D721Med (cell line): Measurements from ENCODE around the gene HLA-G.

ENCODE experiments used
- DNase-seq: peaks from one replicate; pipeline ENCODE4 v3.0.0; 2011; ENCODE audit warnings: low spot score; ENCODE audit not compliant: insufficient read length
- FAIRE-seq: peaks from 2 replicates; lab custom pipeline; 2011; peaks lifted over from hg19 to GRCh38; lab: Jason Lieb, UNC
- TF ChIP-seq, protein P1 (sequence below): IDR thresholded peaks from 2 replicates; pipeline ENCODE4 v1.5.1; 2012; ENCODE audit warnings: mild to moderate bottlenecking, control low read depth; ENCODE audit not compliant: insufficient read depth; ENCODE audit errors: missing control alignments

The HLA-G gene

DNA sequence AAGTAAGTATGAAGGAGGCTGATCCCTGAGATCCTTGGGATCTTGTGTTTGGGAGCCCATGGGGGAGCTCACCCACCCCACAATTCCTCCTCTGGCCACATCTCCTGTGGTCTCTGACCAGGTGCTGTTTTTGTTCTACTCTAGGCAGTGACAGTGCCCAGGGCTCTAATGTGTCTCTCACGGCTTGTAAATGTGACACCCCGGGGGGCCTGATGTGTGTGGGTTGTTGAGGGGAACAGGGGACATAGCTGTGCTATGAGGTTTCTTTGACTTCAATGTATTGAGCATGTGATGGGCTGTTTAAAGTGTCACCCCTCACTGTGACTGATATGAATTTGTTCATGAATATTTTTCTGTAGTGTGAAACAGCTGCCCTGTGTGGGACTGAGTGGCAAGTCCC, 2.8 kb downstream of the HLA-G start:
- FAIRE-seq (no peak), DNase-seq (no peak)
- TF ChIP-seq, protein P1, sequence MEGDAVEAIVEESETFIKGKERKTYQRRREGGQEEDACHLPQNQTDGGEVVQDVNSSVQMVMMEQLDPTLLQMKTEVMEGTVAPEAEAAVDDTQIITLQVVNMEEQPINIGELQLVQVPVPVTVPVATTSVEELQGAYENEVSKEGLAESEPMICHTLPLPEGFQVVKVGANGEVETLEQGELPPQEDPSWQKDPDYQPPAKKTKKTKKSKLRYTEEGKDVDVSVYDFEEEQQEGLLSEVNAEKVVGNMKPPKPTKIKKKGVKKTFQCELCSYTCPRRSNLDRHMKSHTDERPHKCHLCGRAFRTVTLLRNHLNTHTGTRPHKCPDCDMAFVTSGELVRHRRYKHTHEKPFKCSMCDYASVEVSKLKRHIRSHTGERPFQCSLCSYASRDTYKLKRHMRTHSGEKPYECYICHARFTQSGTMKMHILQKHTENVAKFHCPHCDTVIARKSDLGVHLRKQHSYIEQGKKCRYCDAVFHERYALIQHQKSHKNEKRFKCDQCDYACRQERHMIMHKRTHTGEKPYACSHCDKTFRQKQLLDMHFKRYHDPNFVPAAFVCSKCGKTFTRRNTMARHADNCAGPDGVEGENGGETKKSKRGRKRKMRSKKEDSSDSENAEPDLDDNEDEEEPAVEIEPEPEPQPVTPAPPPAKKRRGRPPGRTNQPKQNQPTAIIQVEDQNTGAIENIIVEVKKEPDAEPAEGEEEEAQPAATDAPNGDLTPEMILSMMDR = no peak

DNA sequence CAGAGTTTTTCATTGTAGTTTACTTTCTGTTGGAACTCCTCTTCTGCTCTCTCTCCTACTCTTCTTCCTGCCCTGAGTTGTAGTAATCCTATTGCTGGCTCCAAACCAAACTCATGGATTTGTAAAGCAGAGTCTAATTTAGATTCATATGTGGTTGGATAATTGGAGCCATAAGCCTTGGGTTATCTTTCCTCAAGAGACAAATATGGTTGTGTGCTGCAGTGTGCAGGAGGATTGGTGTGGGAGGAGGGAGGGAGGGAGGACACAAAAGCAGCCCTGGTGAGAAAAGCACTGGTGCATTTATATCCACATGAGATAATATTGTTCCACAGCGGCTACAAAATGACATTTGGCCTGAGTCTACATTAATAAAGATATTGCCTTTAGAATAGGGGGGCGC, 4.2 kb downstream of the HLA-G start:
- DNase-seq = no peak
- FAIRE-seq = no peak
- TF ChIP-seq, protein P1 = no peak

DNA sequence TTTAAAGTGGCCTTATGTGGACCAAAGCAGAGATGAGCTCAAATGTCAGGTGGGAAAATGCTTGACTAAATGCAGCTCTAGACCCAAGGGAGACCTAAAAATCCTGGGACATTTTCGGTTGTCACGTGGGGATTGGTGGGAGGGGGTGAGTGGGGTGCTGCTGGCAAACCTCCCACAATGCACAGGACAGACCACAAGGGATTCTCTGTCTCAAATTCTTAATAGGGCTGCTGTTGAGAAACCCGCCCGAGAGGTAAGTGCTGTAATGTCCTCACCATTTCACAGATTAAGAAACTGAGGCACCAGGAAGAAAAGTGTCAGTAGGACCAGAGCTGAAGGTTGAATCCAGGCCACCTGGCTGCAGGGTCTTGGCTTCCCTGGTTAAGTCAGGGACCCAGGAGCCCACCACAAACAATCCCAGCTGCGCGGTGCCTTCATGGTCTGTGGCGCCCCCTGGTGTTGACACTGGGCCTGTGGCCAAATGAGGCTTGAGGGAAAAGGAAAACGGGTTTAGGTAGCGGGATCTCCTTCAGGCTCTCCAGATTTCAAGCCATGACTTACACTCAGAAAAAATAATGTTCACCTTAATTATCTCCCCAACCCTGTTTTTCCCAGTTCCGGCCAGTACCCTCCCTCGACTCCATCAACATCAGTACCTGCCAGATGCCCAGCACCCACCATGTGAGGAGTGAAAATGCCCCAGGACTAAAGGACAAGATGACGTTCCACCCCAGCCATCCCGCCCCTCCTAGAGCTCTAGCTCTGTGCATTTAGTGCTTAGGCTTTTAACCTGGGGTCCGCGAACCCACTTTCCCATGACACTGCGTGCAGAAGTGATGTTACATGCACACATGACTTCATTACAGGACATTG, 7.2 kb downstream of the HLA-G start:
- TF ChIP-seq, protein P1 = peak; percentile 62
- DNase-seq (no peak), FAIRE-seq (no peak)

DNA sequence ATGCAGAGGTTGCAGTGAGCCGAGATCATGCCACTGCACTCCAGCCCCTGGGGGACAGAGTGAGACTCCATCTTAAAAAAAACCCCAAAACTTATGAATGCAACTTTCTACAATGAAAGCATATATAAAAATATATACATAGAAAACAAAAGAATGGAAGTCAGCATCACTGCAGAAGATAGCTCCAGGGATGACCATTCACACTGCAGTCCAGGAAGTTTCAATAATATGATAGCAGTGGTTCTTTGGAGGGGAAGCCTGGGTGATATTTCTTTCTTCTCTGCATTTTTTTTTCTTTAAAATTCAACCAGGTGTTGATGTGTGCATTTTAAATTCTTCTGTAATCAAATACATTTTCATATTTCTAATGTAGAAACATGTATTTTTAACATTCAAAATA, 12.3 kb downstream of the HLA-G start:
- DNase-seq = no peak
- no peak for FAIRE-seq
- TF ChIP-seq, protein P1 = no peak

DNA sequence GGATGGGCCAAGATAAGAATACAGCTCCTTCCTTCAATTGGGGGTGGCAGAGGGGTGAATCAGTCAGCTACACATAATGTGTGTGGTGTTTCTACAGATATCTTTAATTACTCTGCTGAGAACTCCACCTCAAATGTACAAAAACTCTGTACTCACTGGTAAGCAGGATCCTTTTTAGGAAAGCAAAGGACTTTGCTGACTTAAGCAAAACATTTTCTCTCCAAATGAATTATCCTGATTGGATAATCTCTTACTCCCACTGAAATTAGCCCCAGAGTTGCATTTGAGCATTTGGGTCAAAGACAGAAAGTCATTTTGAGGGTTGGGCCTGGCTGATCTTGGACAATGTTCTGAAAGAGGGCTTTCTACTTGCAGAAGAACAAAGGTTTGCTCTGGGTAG, 13.4 kb downstream of the HLA-G start:
- TF ChIP-seq, protein P1 = no peak
- FAIRE-seq (no peak), DNase-seq (no peak)

DNA sequence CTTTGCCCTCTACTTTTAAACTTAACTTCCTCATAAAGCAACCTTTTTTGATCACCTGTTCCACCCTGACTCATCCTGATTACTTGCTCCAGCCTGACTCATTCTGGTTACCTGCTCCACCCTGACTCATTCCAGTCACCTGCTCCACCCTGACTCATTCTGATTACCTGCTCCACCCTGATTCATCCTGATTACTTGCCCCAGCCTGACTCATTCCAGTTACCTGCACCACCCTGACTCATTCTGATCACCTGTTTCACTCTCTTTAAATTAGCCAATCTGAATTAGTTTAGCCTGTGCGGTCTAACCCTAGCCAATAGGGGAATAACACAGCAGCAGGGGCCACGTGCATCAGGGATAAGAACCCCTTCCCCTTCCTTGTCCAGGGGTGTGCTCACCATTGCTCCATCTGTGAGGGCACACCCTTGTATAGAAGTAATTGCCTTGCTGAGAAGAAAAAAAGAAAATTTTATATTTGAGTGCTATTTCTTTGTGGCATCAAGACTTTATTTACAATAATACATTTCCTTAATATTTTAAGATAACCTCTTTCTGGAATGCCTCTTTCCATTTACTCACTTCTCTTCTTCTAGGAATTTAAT, 17.9 kb downstream of the HLA-G start:
- DNase-seq = no peak
- no peak for FAIRE-seq
- TF ChIP-seq, protein P1 = no peak

DNA sequence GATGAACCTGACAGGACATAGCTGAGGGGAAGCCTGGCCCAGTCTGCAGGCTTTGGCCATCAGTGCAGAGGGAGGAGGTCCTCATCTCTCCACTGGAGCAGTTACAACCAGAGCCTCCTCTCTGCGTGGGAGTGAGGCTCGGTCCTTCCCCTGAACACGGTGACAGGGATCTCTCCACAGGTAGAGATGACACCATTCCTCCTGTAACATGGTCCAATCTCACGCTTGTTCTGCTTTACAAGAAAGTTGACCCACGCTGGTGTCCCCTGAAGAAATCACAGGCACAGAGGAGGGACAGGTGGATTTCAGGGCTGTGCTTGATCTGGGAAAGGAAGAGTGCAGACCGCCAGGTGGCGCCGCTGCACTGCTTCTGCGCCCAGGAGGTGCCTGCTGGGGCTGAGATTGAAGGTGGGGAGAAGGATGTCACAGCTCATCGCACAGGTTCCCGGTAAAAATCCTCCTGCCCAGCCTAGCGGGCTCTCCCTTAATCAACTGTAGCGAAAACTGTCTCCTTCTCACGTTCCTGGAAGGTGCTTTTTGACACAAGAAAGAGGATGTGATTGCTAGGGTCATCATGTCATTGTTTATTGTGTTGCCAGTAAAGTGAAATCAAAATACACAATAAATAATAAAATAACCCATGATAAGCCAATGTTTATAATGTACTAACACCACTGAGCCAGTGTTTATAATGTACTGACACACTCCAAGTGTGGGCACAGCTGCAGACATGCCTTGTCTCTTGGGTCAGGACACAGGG, 20.4 kb downstream of the HLA-G start:
- DNase-seq (peak; percentile 33), FAIRE-seq (no peak)
- TF ChIP-seq, protein P1 = peak; percentile 89
